Ishikawa (cell line): ENCODE data around the gene NRG3.

ENCODE experiments used
- MAX ChIP-seq: IDR thresholded peaks from 2 replicates; pipeline ENCODE4 v1.6.1; 2012
- TAF1 ChIP-seq: IDR thresholded peaks from 2 replicates; pipeline ENCODE4 v1.6.1; 2012; ENCODE audit warnings: low read depth, mild to moderate bottlenecking
- TEAD4 ChIP-seq: IDR thresholded peaks from 2 replicates; pipeline ENCODE4 v1.6.1; 2012
- YY1 ChIP-seq: IDR thresholded peaks from 2 replicates; pipeline ENCODE4 v1.6.1; 2012; ENCODE audit warnings: low read depth

GRCh38 chr10:82136103-82136502 is 261.1 kb downstream of the NRG3 start:
- TF ChIP-seq TAF1 = no peak
- TF ChIP-seq TEAD4 = no peak
- TF ChIP-seq MAX = no peak
- TF ChIP-seq YY1 = no peak
